ENCODE data around the gene HOATZ. TPM values are rescaled to one million over a fixed set of nuclear protein-coding genes. Genes with fewer than 3 reads are reported as not detected.

Gene HOATZ
- total RNA-seq, 1 donor, result not detected

GRCh38 chr11:111540937-111541253 is 26.3 kb downstream of the HOATZ start:
- Histone ChIP-seq H4K20me1 (ENCODE audit: insufficient read depth, low read length) (no peaks in the 10 kb centered on the region), H3K79me2 (ENCODE audit: insufficient read depth, low read length) (peaks cover 15% of the 10 kb centered on the region), H3K27me3 (ENCODE audit: insufficient read depth, low read length) (no peaks in the 10 kb centered on the region), H3K27ac (ENCODE audit: low read depth, low read length) (peak overlapping the region; percentile 80), H3K4me3 (ENCODE audit: insufficient read depth, low read length) (peak overlapping the region; percentile 75), H3K4me1 (ENCODE audit: insufficient read depth, low read length) (peaks cover 27% of the 10 kb centered on the region), H3K36me3 (ENCODE audit: insufficient read depth, low read length) (peaks cover 19% of the 10 kb centered on the region), H3K4me2 (ENCODE audit: insufficient read depth, low read length) (peak overlapping the region; percentile 90), H2AFZ (ENCODE audit: low read length) (peak overlapping the region; percentile 96), H3K9me3 (ENCODE audit: low read depth, low read length) (no peaks in the 10 kb centered on the region)
- DNase-seq (ENCODE audit: insufficient read length, low spot score, missing footprints), result peak; percentile 79
- no peak for TF ChIP-seq CTCF (IDR thresholded peaks at IDR 0.05; ENCODE audit: extremely low read depth, low read depth, low read length)

DNA sequence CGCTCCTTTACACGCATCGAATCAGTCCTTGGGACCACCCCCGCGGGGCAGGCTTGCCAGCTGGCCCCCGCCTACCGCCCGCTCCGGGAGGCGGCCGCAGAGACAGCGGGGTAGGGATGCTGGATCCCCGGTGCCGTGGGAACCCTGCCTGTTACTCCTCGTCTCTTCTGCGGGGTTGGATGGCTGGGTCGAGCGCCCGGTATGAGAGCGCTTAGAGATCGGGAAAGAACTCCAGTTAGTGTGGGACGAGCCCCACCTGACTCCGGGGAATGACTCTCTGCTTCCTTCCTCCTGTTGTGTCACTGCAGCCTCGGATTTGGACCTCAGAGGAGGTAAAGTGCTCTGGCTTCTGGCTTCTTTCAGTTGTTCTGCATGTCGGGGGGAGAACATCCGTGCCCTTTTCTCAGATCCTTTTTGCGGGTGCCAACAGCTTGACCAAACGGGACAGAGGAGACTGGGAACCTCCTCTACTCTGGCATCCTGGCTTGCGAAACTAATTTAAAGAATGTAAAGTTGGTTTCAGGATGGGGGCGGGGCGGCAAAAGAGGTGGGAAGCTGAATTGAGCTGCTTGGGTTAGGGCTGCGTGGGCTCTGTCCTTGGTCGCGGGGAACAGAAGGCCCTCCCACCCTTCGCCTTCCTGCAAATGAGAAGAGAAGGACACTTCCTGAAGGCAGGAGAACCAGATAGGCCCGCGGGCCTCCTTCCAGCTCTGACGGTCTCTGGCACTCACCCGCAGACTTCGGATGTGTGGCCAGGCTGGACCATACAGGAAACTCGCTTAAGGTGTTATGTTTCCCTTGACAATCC is 26.9 kb downstream of the HOATZ start:
- Histone ChIP-seq H3K4me3 (ENCODE audit: insufficient read depth, low read length) (peak overlapping the region; percentile 75), H3K4me1 (ENCODE audit: insufficient read depth, low read length) (peaks cover 27% of the 10 kb centered on the region), H3K79me2 (ENCODE audit: insufficient read depth, low read length) (peaks cover 15% of the 10 kb centered on the region), H3K4me2 (ENCODE audit: insufficient read depth, low read length) (peak overlapping the region; percentile 90), H3K9me3 (ENCODE audit: low read depth, low read length) (no peaks in the 10 kb centered on the region), H3K27ac (ENCODE audit: low read depth, low read length) (peak overlapping the region; percentile 80), H3K36me3 (ENCODE audit: insufficient read depth, low read length) (peaks cover 25% of the 10 kb centered on the region), H3K27me3 (ENCODE audit: insufficient read depth, low read length) (no peaks in the 10 kb centered on the region), H4K20me1 (ENCODE audit: insufficient read depth, low read length) (no peaks in the 10 kb centered on the region), H2AFZ (ENCODE audit: low read length) (peak overlapping the region; percentile 96)
- no peak for TF ChIP-seq CTCF (IDR thresholded peaks at IDR 0.05; ENCODE audit: extremely low read depth, low read depth, low read length)
- DNase-seq (ENCODE audit: insufficient read length, low spot score, missing footprints), result peak; percentile 92

GRCh38 chr11:111542606-111543275 is 28.2 kb downstream of the HOATZ start:
- Histone ChIP-seq H3K4me1 (ENCODE audit: insufficient read depth, low read length) (peaks cover 27% of the 10 kb centered on the region), H3K36me3 (ENCODE audit: insufficient read depth, low read length) (peaks cover 38% of the 10 kb centered on the region), H3K79me2 (ENCODE audit: insufficient read depth, low read length) (peaks cover 15% of the 10 kb centered on the region), H3K27me3 (ENCODE audit: insufficient read depth, low read length) (no peaks in the 10 kb centered on the region), H3K4me3 (ENCODE audit: insufficient read depth, low read length) (peak overlapping the region; percentile 75), H3K4me2 (ENCODE audit: insufficient read depth, low read length) (peak overlapping the region; percentile 90), H4K20me1 (ENCODE audit: insufficient read depth, low read length) (no peaks in the 10 kb centered on the region), H2AFZ (ENCODE audit: low read length) (no peak overlapping the region), H3K27ac (ENCODE audit: low read depth, low read length) (no peak overlapping the region), H3K9me3 (ENCODE audit: low read depth, low read length) (no peaks in the 10 kb centered on the region)
- no peak for DNase-seq (ENCODE audit: insufficient read length, low spot score, missing footprints)
- TF ChIP-seq CTCF (IDR thresholded peaks at IDR 0.05; ENCODE audit: extremely low read depth, low read depth, low read length), result no peak

DNA sequence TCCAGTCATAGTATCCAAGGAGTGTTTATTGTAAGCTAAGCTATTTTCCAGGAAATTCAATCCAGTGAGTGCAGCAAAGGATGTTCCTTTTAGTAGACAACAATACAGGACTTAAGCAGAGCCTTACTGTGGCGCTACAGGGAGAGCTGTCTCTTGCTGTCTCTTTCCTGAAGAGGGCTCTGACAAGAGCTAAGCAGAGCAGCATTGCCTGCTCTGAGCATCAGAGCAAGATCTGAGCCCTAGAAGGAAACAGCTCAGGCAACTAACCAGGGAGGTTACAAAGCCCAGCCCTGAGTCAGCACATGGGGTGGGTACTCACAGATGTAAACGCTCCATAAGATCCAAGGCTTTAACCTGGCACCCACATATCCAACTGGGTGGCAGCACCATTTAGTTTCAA is 33.9 kb downstream of the HOATZ start:
- Histone ChIP-seq H3K79me2 (ENCODE audit: insufficient read depth, low read length) (no peaks in the 10 kb centered on the region), H3K4me2 (ENCODE audit: insufficient read depth, low read length) (no peak overlapping the region), H3K4me1 (ENCODE audit: insufficient read depth, low read length) (peaks cover 15% of the 10 kb centered on the region), H3K36me3 (ENCODE audit: insufficient read depth, low read length) (peaks cover 65% of the 10 kb centered on the region), H3K27ac (ENCODE audit: low read depth, low read length) (peak overlapping the region; percentile 2), H2AFZ (ENCODE audit: low read length) (no peak overlapping the region), H3K4me3 (ENCODE audit: insufficient read depth, low read length) (no peak overlapping the region), H3K9me3 (ENCODE audit: low read depth, low read length) (no peaks in the 10 kb centered on the region), H3K27me3 (ENCODE audit: insufficient read depth, low read length) (no peaks in the 10 kb centered on the region), H4K20me1 (ENCODE audit: insufficient read depth, low read length) (no peaks in the 10 kb centered on the region)
- no peak for DNase-seq (ENCODE audit: insufficient read length, low spot score, missing footprints)
- TF ChIP-seq CTCF (IDR thresholded peaks at IDR 0.05; ENCODE audit: extremely low read depth, low read depth, low read length), result no peak
